OCI-LY1 (cell line): ENCODE measurements around the gene KCNK3.

Source experiments
- H2AFZ ChIP-seq: fragments of 200-600 bp; sonication (generic), shearing (Covaris generic); 2 replicates; pipeline ENCODE4 v1.6.0; 2014; ENCODE audit warnings: antibody characterized with exemption, mild to moderate bottlenecking, low read length
- H3F3A ChIP-seq: fragments of 200-600 bp; sonication (generic), shearing (Covaris generic); 2 replicates; pipeline ENCODE4 v1.6.0; 2014; ENCODE audit warnings: mild to moderate bottlenecking, antibody characterized with exemption, low read length, moderate library complexity; ENCODE audit not compliant: insufficient read depth
- H3K27ac ChIP-seq: fragments of 200-600 bp; sonication (generic); 2 replicates; pipeline ENCODE4 v1.5.1; 2014; ENCODE audit warnings: low read length, mixed run types, mild to moderate bottlenecking, low read depth; ENCODE audit not compliant: poor library complexity, severe bottlenecking
- H3K27me3 ChIP-seq: fragments of 200-600 bp; sonication (generic); 2 replicates; pipeline ENCODE4 v1.6.0; 2014; ENCODE audit warnings: antibody characterized with exemption, mild to moderate bottlenecking, low read length, moderate library complexity; ENCODE audit not compliant: insufficient read depth
- H3K36me3 ChIP-seq: fragments of 200-600 bp; sonication (generic); 2 replicates; pipeline ENCODE4 v1.6.1; 2014; ENCODE audit warnings: mild to moderate bottlenecking, antibody characterized with exemption, low read length, moderate library complexity, mixed read lengths; ENCODE audit not compliant: insufficient read depth
- H3K4me1 ChIP-seq: fragments of 200-600 bp; sonication (generic); 2 replicates; pipeline ENCODE4 v1.5.1; 2014; ENCODE audit warnings: mild to moderate bottlenecking, low read length, moderate library complexity; ENCODE audit not compliant: insufficient read depth, severe bottlenecking
- H3K4me2 ChIP-seq: fragments of 200-600 bp; sonication (generic), shearing (Covaris generic); 2 replicates; pipeline ENCODE4 v1.6.1; 2014; ENCODE audit warnings: low read length
- H3K4me3 ChIP-seq: fragments of 200-600 bp; sonication (generic); 2 replicates; pipeline ENCODE4 v1.5.1; 2014; ENCODE audit warnings: low read length, low read depth, mild to moderate bottlenecking, mixed read lengths; ENCODE audit not compliant: poor library complexity, severe bottlenecking
- H3K79me2 ChIP-seq: fragments of 200-600 bp; shearing (Covaris generic); 2 replicates; pipeline ENCODE4 v1.6.1; 2016; ENCODE audit warnings: mixed run types, low read length, mixed read lengths; ENCODE audit not compliant: insufficient read depth
- H3K9ac ChIP-seq: fragments of 200-600 bp; sonication (generic), shearing (Covaris generic); 2 replicates; pipeline ENCODE4 v1.6.1; 2014; ENCODE audit warnings: mild to moderate bottlenecking, low read length, mixed read lengths
- H3K9me2 ChIP-seq: fragments of 200-600 bp; sonication (generic), shearing (Covaris generic); 2 replicates; pipeline ENCODE4 v1.6.1; 2014; ENCODE audit warnings: low read depth, mild to moderate bottlenecking, low read length, mixed read lengths
- H3K9me3 ChIP-seq: fragments of 200-600 bp; shearing (Covaris generic); 2 replicates; pipeline ENCODE4 v1.6.1; 2014; ENCODE audit warnings: low read length, mixed read lengths
- H4K20me1 ChIP-seq: fragments of 200-600 bp; sonication (generic), shearing (Covaris generic); 2 replicates; pipeline ENCODE4 v1.6.0; 2016; ENCODE audit warnings: mild to moderate bottlenecking, low read length; ENCODE audit not compliant: insufficient read depth
- EZH2 ChIP-seq: fragments of 200-600 bp; sonication (generic), shearing (Covaris generic); IDR thresholded peaks from 2 replicates; pipeline ENCODE4 v1.8.0; 2017; ENCODE audit warnings: borderline replicate concordance, mixed run types, mild to moderate bottlenecking, antibody characterized with exemption, low read length, moderate library complexity, mixed read lengths
- TF ChIP-seq, protein P1 (sequence below): fragments of 200-600 bp; sonication (generic), shearing (Covaris generic); IDR thresholded peaks from 2 replicates; pipeline ENCODE4 v1.5.1; 2017; ENCODE audit warnings: mild to moderate bottlenecking, antibody characterized with exemption, low read length, moderate library complexity, mixed read lengths

Gene KCNK3

DNA sequence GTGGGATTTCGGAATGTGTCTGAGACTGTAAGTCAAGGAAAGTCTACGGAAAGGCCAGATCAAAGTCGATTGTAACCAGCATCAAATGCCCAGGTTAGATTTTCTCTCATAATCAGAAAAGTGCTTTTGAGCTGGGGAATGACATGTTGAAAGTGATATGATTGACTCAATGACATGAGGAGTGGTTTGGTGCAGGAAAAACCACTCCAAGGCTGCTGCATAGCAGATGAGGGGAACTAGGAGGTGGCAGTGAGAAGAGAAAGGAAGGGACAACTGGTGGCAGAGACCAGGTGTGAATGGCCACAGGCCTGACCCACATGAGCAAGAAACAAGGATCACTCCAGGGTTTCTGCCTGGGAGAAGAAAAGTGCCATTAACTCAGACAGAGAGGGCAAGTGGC is 72.4 kb downstream of the KCNK3 start:
- Histone ChIP-seq H3K27ac (no peak overlapping the region), H2AFZ (no peak overlapping the region), H3K36me3 (no peaks in the 10 kb centered on the region), H3K4me1 (peaks cover 20% of the 10 kb centered on the region), H3K9me2 (no peaks in the 10 kb centered on the region), H3K4me2 (peak overlapping the region; percentile 92), H3F3A (no peaks in the 10 kb centered on the region), H3K9ac (peak overlapping the region; percentile 85), H4K20me1 (no peaks in the 10 kb centered on the region), H3K4me3 (peak overlapping the region; percentile 92), H3K27me3 (peaks cover 5% of the 10 kb centered on the region; the same call in 1 of the 2 replicates), H3K79me2 (no peaks in the 10 kb centered on the region), H3K9me3 (no peaks in the 10 kb centered on the region)
- TF ChIP-seq, protein P1, sequence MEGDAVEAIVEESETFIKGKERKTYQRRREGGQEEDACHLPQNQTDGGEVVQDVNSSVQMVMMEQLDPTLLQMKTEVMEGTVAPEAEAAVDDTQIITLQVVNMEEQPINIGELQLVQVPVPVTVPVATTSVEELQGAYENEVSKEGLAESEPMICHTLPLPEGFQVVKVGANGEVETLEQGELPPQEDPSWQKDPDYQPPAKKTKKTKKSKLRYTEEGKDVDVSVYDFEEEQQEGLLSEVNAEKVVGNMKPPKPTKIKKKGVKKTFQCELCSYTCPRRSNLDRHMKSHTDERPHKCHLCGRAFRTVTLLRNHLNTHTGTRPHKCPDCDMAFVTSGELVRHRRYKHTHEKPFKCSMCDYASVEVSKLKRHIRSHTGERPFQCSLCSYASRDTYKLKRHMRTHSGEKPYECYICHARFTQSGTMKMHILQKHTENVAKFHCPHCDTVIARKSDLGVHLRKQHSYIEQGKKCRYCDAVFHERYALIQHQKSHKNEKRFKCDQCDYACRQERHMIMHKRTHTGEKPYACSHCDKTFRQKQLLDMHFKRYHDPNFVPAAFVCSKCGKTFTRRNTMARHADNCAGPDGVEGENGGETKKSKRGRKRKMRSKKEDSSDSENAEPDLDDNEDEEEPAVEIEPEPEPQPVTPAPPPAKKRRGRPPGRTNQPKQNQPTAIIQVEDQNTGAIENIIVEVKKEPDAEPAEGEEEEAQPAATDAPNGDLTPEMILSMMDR: no peak
- TF ChIP-seq EZH2: no peak

DNA sequence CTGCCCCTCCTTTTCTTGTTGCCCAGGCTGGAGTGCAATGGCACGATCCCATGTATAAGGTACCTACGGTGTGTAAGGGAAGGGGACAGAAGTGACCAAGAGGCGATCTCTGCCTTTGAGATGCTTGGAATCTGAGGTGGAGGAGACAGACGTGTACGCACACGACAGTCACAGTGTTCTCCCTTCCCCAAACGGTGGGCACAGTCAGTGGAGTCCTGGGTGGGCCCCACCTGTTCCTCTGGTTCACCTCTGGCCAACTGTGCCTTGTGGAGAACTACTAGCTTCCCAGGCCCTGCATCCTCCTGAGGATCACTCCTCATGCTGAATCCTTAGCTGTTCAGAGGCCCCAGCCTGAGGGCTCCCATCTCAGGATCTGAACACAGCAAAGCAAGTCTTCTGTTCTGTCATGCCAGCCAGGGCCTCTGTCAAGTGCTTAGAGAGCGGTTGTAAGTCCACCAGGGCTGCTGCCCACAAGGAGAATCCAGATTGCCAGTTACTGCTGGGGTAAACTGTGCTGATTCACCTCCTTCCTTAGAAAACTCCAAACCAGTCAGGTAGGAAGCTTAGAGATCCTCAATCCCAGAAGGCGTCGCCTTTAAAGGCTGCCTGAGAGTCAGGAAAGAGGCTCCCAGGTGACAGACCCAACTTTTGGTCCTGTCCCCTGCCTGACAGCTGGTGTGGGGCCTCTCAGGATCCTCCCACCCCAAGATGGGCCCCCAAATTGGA is 73.1 kb downstream of the KCNK3 start:
- Histone ChIP-seq H3K4me2 (peak overlapping the region; percentile 92), H3K27ac (no peak overlapping the region), H3K9me3 (no peaks in the 10 kb centered on the region), H3K4me3 (peak overlapping the region; percentile 92), H3K9ac (peak overlapping the region; percentile 85; the same call in 1 of the 2 replicates), H3K9me2 (no peaks in the 10 kb centered on the region), H2AFZ (no peak overlapping the region), H3K4me1 (peaks cover 20% of the 10 kb centered on the region), H3K79me2 (no peaks in the 10 kb centered on the region), H3K36me3 (no peaks in the 10 kb centered on the region), H3K27me3 (peaks cover 5% of the 10 kb centered on the region; the same call in 1 of the 2 replicates), H4K20me1 (no peaks in the 10 kb centered on the region), H3F3A (no peaks in the 10 kb centered on the region)
- TF ChIP-seq, protein P1: no peak
- TF ChIP-seq EZH2: no peak

DNA sequence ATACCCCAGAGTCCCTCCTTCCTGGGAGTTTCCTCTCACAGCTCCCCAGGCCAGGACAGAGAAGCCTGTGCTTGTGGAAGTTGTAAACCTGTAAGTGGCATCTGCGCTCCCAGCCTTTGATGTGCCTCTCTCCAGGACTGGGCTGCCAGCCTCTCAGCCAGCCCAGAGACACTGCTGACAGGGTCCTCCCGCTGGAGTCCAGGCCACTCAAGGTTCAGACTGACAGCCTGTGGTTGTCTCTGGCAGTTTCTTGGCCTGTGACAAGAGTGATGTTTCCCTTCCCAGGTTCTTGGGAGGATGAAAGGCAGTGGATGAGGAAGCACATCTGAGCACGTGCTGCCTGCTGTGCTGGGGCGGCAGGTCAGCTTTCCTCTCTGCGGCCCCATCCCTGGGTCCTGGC is 74.6 kb downstream of the KCNK3 start:
- H4K20me1 ChIP-seq: no peaks in the 10 kb centered on the region
- H3K27ac ChIP-seq: no peak overlapping the region
- H3K79me2 ChIP-seq: no peaks in the 10 kb centered on the region
- no peaks in the 10 kb centered on the region for H3F3A ChIP-seq
- no peak for TF ChIP-seq EZH2
- TF ChIP-seq, protein P1: no peak
- no peaks in the 10 kb centered on the region for H3K36me3 ChIP-seq
- peaks cover 20% of the 10 kb centered on the region for H3K4me1 ChIP-seq
- no peak overlapping the region for H3K4me3 ChIP-seq
- peaks cover 5% of the 10 kb centered on the region; the same call in 1 of the 2 replicates for H3K27me3 ChIP-seq
- no peak overlapping the region for H3K9ac ChIP-seq
- no peak overlapping the region for H2AFZ ChIP-seq
- no peak overlapping the region for H3K4me2 ChIP-seq
- no peaks in the 10 kb centered on the region for H3K9me3 ChIP-seq
- H3K9me2 ChIP-seq: no peaks in the 10 kb centered on the region
